NCI-H2081 treated with DMSO at 0.1 percent for 48 hours (cell line): ENCODE measurements around the gene F2R.
"Not testable (repeated sequence)": the region's sequence is repeated elsewhere in the genome, so short reads cannot be mapped to it uniquely, and the experiment has no call there.

Source experiments
- DNase-seq: peaks from one replicate; lab custom pipeline; 2025; lab: John Stamatoyannopoulos, UW

Gene F2R

GRCh38 chr5:76757049-76757448, 41.1 kb downstream of the F2R start:
- DNase-seq: no peak

DNA sequence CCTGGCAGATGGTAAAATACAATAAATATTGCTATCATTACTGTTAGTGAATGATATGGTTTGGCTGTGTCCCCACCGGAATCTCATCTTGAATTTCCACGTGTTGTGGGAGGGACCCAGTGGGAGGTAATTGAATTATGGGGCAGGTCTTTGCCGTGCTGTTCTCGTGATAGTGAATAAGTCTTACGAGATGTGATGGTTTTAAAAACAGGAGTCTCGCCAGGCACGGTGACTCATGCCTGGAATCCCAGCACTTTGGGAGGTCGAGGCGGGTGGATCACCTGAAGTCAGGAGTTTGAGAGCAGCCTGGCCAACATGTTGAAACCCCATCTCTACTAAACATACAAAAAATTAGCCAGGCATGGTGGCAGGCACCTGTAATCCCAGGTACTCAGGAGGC, 45.2 kb downstream of the F2R start:
- not testable (repeated sequence) for DNase-seq

GRCh38 chr5:76762484-76762883, 46.6 kb downstream of the F2R start:
- no peak for DNase-seq

- DNase-seq: no peak
Observed at GRCh38 chr5:76763136-76763535, 47.2 kb downstream of the F2R start.

GRCh38 chr5:76764374-76764773, 48.4 kb downstream of the F2R start:
- DNase-seq: no peak

- no peak for DNase-seq
Observed at GRCh38 chr5:76765249-76765648, 49.3 kb downstream of the F2R start.

DNA sequence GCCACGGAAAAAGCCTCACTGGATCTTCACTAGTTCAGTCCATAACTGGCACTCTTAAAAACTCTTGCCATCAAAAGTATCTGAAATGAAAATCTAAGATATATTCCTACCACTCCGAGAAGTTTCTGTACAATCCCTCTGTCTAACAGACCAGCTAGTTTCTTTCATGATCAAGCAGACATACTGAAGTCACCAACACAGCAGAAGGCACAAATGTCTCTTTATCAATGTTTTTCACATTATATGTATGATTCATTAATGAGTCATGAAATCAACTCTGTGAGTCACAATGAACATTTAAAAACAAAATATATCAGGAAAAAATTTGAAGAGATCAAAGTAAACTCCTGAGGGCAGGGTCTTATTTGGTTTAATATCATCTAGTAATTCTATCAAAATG, 50.8 kb downstream of the F2R start:
- no peak for DNase-seq

GRCh38 chr5:76771041-76771440, 55.1 kb downstream of the F2R start:
- DNase-seq: not testable (repeated sequence)

DNA sequence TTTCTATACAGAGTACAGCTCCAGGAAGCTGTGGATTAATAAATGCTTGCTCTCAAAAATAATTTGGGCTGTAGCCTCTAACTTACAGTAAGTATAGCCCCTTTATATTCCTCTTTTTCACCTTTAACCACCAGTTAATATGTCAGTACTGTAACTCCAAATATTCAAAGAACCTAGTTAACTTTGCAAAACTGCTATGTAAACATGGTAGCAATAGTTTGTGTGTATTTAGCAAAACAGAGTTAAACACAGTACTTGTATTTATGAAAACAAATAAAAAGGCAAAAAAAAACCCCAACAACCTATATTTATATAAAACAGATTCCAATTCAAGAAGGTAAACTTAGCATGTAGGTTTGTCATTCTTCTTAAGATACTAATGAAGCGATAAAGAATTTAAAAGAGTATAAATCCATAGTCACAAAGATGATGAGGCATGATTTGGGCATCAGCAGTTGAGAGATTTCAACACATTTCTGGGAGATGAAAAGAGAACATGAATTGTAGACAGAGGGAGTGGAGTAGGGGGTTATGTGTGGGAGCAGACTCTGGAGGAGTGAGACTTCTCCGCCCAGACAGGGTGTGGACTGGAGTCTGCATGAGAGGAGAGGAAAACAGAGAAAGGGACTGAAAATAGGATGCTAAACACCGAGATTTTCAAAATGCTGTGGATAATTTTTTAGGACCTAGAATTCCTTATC, 55.9 kb downstream of the F2R start:
- DNase-seq: no peak

DNA sequence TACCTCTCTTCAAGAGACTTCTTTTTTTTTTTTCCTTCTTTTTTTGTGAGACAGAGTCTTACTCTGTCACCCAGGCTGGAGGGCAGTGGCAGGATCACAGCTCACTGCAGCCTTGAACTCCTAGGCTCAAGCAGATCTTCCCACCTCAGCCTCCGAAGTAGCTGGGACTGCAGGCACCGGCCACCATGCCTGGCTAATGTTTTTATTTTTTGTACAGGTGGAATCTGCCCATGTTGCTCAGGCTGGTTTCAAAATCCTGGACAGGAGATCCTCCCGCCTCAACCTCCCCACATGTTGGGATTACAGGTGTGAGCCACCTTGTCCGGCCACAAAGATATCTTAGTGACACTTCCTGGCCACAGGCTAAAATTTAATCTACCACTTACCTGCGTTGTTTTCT, 60.0 kb downstream of the F2R start:
- no peak for DNase-seq

- no peak for DNase-seq
Observed at GRCh38 chr5:76776391-76776790, 60.5 kb downstream of the F2R start.

- not testable (repeated sequence) for DNase-seq
Observed at GRCh38 chr5:76780616-76781015, 64.7 kb downstream of the F2R start.

DNA sequence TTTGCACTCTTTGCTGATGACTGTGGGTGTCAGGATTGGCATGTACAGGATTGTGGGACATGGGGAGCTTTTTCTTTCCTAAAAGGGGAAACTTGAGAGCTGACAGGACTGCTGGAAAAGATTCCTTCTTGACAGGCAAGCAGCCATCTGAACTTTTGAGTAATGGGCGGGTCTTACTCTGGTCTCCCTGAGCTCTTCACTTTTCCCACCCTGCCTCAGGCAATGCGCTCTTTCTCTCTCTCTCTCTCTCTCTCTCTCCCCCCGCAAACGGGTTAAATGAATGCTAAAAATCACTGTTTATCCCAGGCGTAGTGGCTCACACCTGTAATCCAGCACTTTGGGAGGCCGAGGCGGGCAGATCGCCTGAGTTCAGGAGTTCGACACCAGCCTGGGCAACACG, 65.8 kb downstream of the F2R start:
- no peak for DNase-seq

DNA sequence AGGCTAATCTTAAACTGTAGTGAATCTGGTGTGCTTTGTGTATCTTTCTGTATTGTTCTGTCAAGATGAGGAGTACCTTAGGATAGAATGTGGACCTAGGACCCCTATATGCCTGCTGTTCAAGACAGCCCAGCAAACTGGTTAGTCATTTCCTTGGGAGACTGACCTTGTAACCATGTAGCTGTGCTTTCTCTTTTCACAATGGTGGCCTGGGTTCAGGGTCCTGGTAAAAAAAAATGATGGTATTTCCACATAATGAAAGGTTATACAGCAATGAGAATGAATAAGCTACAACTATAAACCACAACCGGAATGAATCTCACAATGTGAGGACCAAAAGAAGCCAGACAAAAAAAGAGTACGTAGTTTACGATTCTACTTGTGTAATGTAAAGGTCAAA, 66.5 kb downstream of the F2R start:
- no peak for DNase-seq
